Neural cell (in vitro differentiated cells): Measurements from ENCODE around the gene FAM53C. TPM values are rescaled to one million over a fixed set of nuclear protein-coding genes. Genes with fewer than 3 reads are reported as not detected.
A peak's percentile ranks its signal among the peaks of the same experiment; 100 is the strongest.

Experiments used
- H2AFZ ChIP-seq: fragments of 200-600, 300-800 bp; sonication (generic), shearing (Covaris generic); 2 replicates; pipeline ENCODE4 v1.6.0; 2014; ENCODE audit warnings: low read depth, mild to moderate bottlenecking, antibody characterized with exemption, low read length, moderate library complexity
- H3F3A ChIP-seq: fragments of 200-600 bp; shearing (Covaris generic); 2 replicates; pipeline ENCODE4 v1.6.1; 2016; ENCODE audit warnings: mild to moderate bottlenecking, moderate library complexity, mixed read lengths, antibody characterized with exemption, low read length; ENCODE audit not compliant: insufficient read depth, poor library complexity, severe bottlenecking
- H3K27ac ChIP-seq: fragments of 200-600, 300-800 bp; sonication (generic), shearing (Covaris generic); 2 replicates; pipeline ENCODE4 v1.5.1; 2014; ENCODE audit warnings: mild to moderate bottlenecking, low read length, moderate library complexity
- H3K27me3 ChIP-seq: fragments of 300-800, 200-600 bp; sonication (generic), shearing (Covaris generic); 2 replicates; pipeline ENCODE4 v1.6.0; 2014; ENCODE audit warnings: mild to moderate bottlenecking, low read depth, low read length, moderate library complexity; ENCODE audit not compliant: insufficient read depth
- H3K36me3 ChIP-seq: fragments of 300-800, 200-600 bp; sonication (generic), shearing (Covaris generic); 2 replicates; pipeline ENCODE4 v1.5.1; 2014; ENCODE audit warnings: mild to moderate bottlenecking, antibody characterized with exemption, low read length, moderate library complexity; ENCODE audit not compliant: insufficient read depth
- H3K4me2 ChIP-seq: fragments of 300-800, 200-600 bp; sonication (generic), shearing (Covaris generic); 2 replicates; pipeline ENCODE4 v1.6.0; 2014; ENCODE audit warnings: mild to moderate bottlenecking, low read length
- H3K4me3 ChIP-seq: fragments of 300-800, 200-600 bp; sonication (generic), shearing (Covaris generic); 2 replicates; pipeline ENCODE4 v1.5.1; 2014; ENCODE audit warnings: mild to moderate bottlenecking, low read length, moderate library complexity
- H3K79me2 ChIP-seq: fragments of 200-600 bp; shearing (Covaris generic); replicated peaks from 2 replicates; pipeline ENCODE4 v1.6.0; 2014; ENCODE audit warnings: mild to moderate bottlenecking, low read length, moderate library complexity; ENCODE audit not compliant: insufficient read depth
- H3K9ac ChIP-seq: fragments of 300-800, 200-600 bp; sonication (generic), shearing (Covaris generic); 2 replicates; pipeline ENCODE4 v1.6.1; 2016; ENCODE audit warnings: mild to moderate bottlenecking, low read length, mixed read lengths
- H3K9me2 ChIP-seq: fragments of 200-600 bp; shearing (Covaris generic); 2 replicates; pipeline ENCODE4 v1.6.1; 2016; ENCODE audit warnings: mild to moderate bottlenecking, low read length, mixed read lengths; ENCODE audit not compliant: insufficient read depth
- H3K9me3 ChIP-seq: fragments of 200-600, 300-800 bp; sonication (generic), shearing (Covaris generic); 2 replicates; pipeline ENCODE4 v1.6.1; 2016; ENCODE audit warnings: mild to moderate bottlenecking, mixed run types, low read length, moderate library complexity, mixed read lengths
- H4K20me1 ChIP-seq: fragments of 200-600 bp; shearing (Covaris generic); 2 replicates; pipeline ENCODE4 v1.6.1; 2016; ENCODE audit warnings: mild to moderate bottlenecking, mixed run types; ENCODE audit not compliant: insufficient read depth
- CTCF ChIP-seq: fragments of 450-650 bp; IDR thresholded peaks from 2 replicates; pipeline ENCODE4 v1.5.1; 2014; ENCODE audit warnings: antibody characterized with exemption, mild to moderate bottlenecking, moderate library complexity; ENCODE audit not compliant: poor library complexity, severe bottlenecking
- EP300 ChIP-seq: fragments of 450-650 bp; conservative IDR thresholded peaks from 2 replicates; pipeline ENCODE4 v1.6.1; 2014; ENCODE audit warnings: antibody characterized with exemption, mild to moderate bottlenecking, moderate library complexity; ENCODE audit not compliant: poor library complexity, severe bottlenecking
- EZH2 ChIP-seq: fragments of 200-600, 300-800 bp; shearing (Covaris generic), sonication (generic); IDR thresholded peaks from 2 replicates; pipeline ENCODE4 v1.6.1; 2014; ENCODE audit warnings: antibody characterized with exemption, low read length, borderline replicate concordance, mild to moderate bottlenecking; ENCODE audit not compliant: insufficient read depth, poor library complexity, severe bottlenecking
- MXI1 ChIP-seq: fragments of 450-650 bp; conservative IDR thresholded peaks from 2 replicates; pipeline ENCODE4 v1.6.1; 2014; ENCODE audit warnings: antibody characterized with exemption, mild to moderate bottlenecking; ENCODE audit not compliant: poor library complexity, severe bottlenecking
- POLR2AphosphoS5 ChIP-seq: IDR thresholded peaks from 2 replicates; pipeline ENCODE4 v1.6.1; 2012
- RAD21 ChIP-seq: fragments of 450-650 bp; conservative IDR thresholded peaks from 2 replicates; pipeline ENCODE4 v1.6.1; 2014; ENCODE audit warnings: antibody characterized with exemption, mild to moderate bottlenecking, moderate library complexity
- REST ChIP-seq: IDR thresholded peaks from 2 replicates; pipeline ENCODE4 v1.6.1; 2012; ENCODE audit warnings: borderline replicate concordance
- SMC3 ChIP-seq: fragments of 450-650 bp; conservative IDR thresholded peaks from 2 replicates; pipeline ENCODE4 v1.6.1; 2014; ENCODE audit warnings: antibody characterized with exemption, mild to moderate bottlenecking, moderate library complexity; ENCODE audit not compliant: poor library complexity
- TAF1 ChIP-seq: IDR thresholded peaks from 2 replicates; pipeline ENCODE4 v1.6.1; 2012; ENCODE audit warnings: low read depth
- polyA plus RNA-seq: library from polyadenylated mRNA; depleted of rRNA; stranded (reverse); fragments of >200 nt; gene quantifications from 2 replicates; pipeline ENCODE4 v1.2.3, GENCODE V29; 2014

The FAM53C gene
- polyA plus RNA-seq, 1 donor from 2014 or later, result 44.2 TPM

- no peaks in the 10 kb centered on the region for H3K27me3 ChIP-seq
- H3K4me2 ChIP-seq, result peak overlapping the region; percentile 94
- peaks cover 40% of the 10 kb centered on the region for H3K79me2 ChIP-seq
- H3K9me2 ChIP-seq, result no peaks in the 10 kb centered on the region
- H3K4me3 ChIP-seq, result peak overlapping the region; percentile 96
- no peaks in the 10 kb centered on the region for H3F3A ChIP-seq
- peak overlapping the region; percentile 92 for H3K27ac ChIP-seq
- TF ChIP-seq REST (no peak), CTCF (no peak), EP300 (no peak), RAD21 (peak; percentile 7), TAF1 (no peak), MXI1 (peak; percentile 1), POLR2AphosphoS5 (no peak), SMC3 (no peak), EZH2 (no peak)
- H4K20me1 ChIP-seq, result no peaks in the 10 kb centered on the region
- no peaks in the 10 kb centered on the region for H3K36me3 ChIP-seq
- peak overlapping the region; percentile 21 for H2AFZ ChIP-seq
- no peaks in the 10 kb centered on the region for H3K9me3 ChIP-seq
- H3K9ac ChIP-seq, result peak overlapping the region; percentile 99
Measured at GRCh38 chr5:138338411-138339090, 485 bp downstream of the FAM53C start.

GRCh38 chr5:138339091-138339456 lies 1.0 kb downstream of the FAM53C start:
- peak overlapping the region; percentile 17 for H2AFZ ChIP-seq
- no peaks in the 10 kb centered on the region for H3F3A ChIP-seq
- no peaks in the 10 kb centered on the region for H3K27me3 ChIP-seq
- H3K79me2 ChIP-seq, result peaks cover 40% of the 10 kb centered on the region
- no peaks in the 10 kb centered on the region for H3K9me3 ChIP-seq
- H3K4me2 ChIP-seq, result peak overlapping the region; percentile 94
- H3K9me2 ChIP-seq, result no peaks in the 10 kb centered on the region
- no peaks in the 10 kb centered on the region for H3K36me3 ChIP-seq
- peak overlapping the region; percentile 96 for H3K4me3 ChIP-seq
- no peaks in the 10 kb centered on the region for H4K20me1 ChIP-seq
- H3K27ac ChIP-seq, result peak overlapping the region; percentile 92
- H3K9ac ChIP-seq, result peak overlapping the region; percentile 99
- TF ChIP-seq EP300 (no peak), TAF1 (peak; percentile 30), EZH2 (no peak), CTCF (no peak), REST (no peak), SMC3 (no peak)
